ENCODE measurements around the gene TMEM219.
A peak's percentile ranks its signal among the peaks of the same experiment; 100 is the strongest.
"Not testable (repeated sequence)": the region's sequence is repeated elsewhere in the genome, so short reads cannot be mapped to it uniquely, and the experiment has no call there.

Gene TMEM219

GRCh38 chr16:29996766-29997250 is 34.9 kb downstream of the TMEM219 start:
- DNase-seq, result no peak

GRCh38 chr16:29999605-30000004 is 37.7 kb downstream of the TMEM219 start:
- no peak for DNase-seq

GRCh38 chr16:30000735-30001631 is 39.1 kb downstream of the TMEM219 start:
- DNase-seq, result no peak

GRCh38 chr16:30002614-30003346 is 40.9 kb downstream of the TMEM219 start:
- DNase-seq, result no peak

GRCh38 chr16:30003670-30004423 is 42.0 kb downstream of the TMEM219 start:
- no peak for DNase-seq

- no peak for DNase-seq
Measured at GRCh38 chr16:30004424-30004776, 42.5 kb downstream of the TMEM219 start.

- DNase-seq, result no peak
Measured at GRCh38 chr16:30004811-30005242, 42.9 kb downstream of the TMEM219 start.

- peak; percentile 61 for DNase-seq
Measured at GRCh38 chr16:30005341-30006094, 43.6 kb downstream of the TMEM219 start.

- DNase-seq, result no peak
Measured at GRCh38 chr16:30006095-30006473, 44.2 kb downstream of the TMEM219 start.

- no peak for DNase-seq
Measured at GRCh38 chr16:30006659-30007377, 44.9 kb downstream of the TMEM219 start.

- no peak for DNase-seq
Measured at GRCh38 chr16:30007378-30007895, 45.6 kb downstream of the TMEM219 start.

- no peak for DNase-seq
Measured at GRCh38 chr16:30009085-30009862, 47.4 kb downstream of the TMEM219 start.

- DNase-seq, result no peak
Measured at GRCh38 chr16:30009990-30010843, 48.3 kb downstream of the TMEM219 start.

GRCh38 chr16:30010844-30011713 is 49.2 kb downstream of the TMEM219 start, which contains the start of gene DOC2A:
DOC2A (minus strand) TSS chr16:30011027; CDS start chr16:30010222, 805 bp downstream.
- no peak for DNase-seq

GRCh38 chr16:30011714-30012504 is 50.0 kb downstream of the TMEM219 start:
- no peak for DNase-seq

- not testable (repeated sequence) for DNase-seq
Measured at GRCh38 chr16:30012598-30012997, 50.7 kb downstream of the TMEM219 start.

GRCh38 chr16:30015450-30015849 is 53.6 kb downstream of the TMEM219 start:
- DNase-seq, result not testable (repeated sequence)
